GM12878 (cell line): Measurements from ENCODE around the gene CLDN7. TPM values are rescaled to one million over a fixed set of nuclear protein-coding genes. Genes with fewer than 3 reads are reported as not detected.
A peak's percentile ranks its signal among the peaks of the same experiment; 100 is the strongest.

Experiments used
- ATAC-seq: fragments of 200-7000 bp; cut with Tn5 transposase; 3 replicates; pipeline ENCODE4 v1.9.1; 2020; ENCODE audit warnings: mild to moderate bottlenecking, moderate library complexity
- BruUV-seq: library from RNA; stranded (reverse); fragments of 400-500 nt; replicated peaks from 2 replicates; lab custom pipeline; 2021; lab: Mats Ljungman, UMichigan
- CTCF ChIA-PET: fragments of 300-600 bp; sonication (Branson Sonifier 250); formaldehyde crosslinking; extraction: SDS; loops from one replicate; lab custom pipeline; 2021; ENCODE audit warnings: inconsistent platforms; lab: Yijun Ruan, JAX
- POLR2A ChIA-PET: fragments of 350-600 bp; formaldehyde crosslinking; extraction: SDS; loops from one replicate; lab custom pipeline; 2021; ENCODE audit warnings: inconsistent platforms; lab: Charles Lee
- RAD21 ChIA-PET: fragments of 300-600 bp; sonication (Branson Sonifier 250); formaldehyde crosslinking; loops from one replicate; lab custom pipeline; 2023; ENCODE audit warnings: antibody characterized with exemption; ENCODE audit not compliant: unreplicated experiment; lab: Charles Lee
- SMC1A ChIA-PET: fragments of 300-600 bp; sonication (Branson Sonifier 250); formaldehyde crosslinking; loops from one replicate; lab custom pipeline; 2023; ENCODE audit not compliant: unreplicated experiment, uncharacterized antibody; lab: Charles Lee
- DNase-seq: peaks from one replicate; pipeline ENCODE4 v3.0.0-alpha.2; 2011; ENCODE audit warnings: low read depth, low spot score
- FAIRE-seq: peaks from 3 replicates; lab custom pipeline; 2011; peaks lifted over from hg19 to GRCh38; lab: Jason Lieb, UNC
- H2AFZ ChIP-seq: 2 replicates; pipeline ENCODE4 v1.6.0; 2011; ENCODE audit warnings: low read depth, low read length, control low read depth; ENCODE audit not compliant: control insufficient read depth
- H3K27ac ChIP-seq: 2 replicates; pipeline ENCODE4 v1.5.1; 2011; ENCODE audit warnings: control low read depth; ENCODE audit not compliant: control insufficient read depth, insufficient read depth
- H3K27me3 ChIP-seq, 2 experiments: replicated peaks in 1 of 2; 2 replicates each; pipeline versions ENCODE4 v1.6.0 to v1.6.1; 2011; ENCODE audit warnings: low read length in 1 of 2; ENCODE audit not compliant: control insufficient read depth in 2 of 2, insufficient read depth in 2 of 2
- H3K36me3 ChIP-seq, 2 experiments: 2 replicates each; pipeline ENCODE4 v1.5.1; 2011; ENCODE audit warnings: low read length in 1 of 2; ENCODE audit not compliant: control insufficient read depth in 2 of 2, insufficient read depth in 2 of 2
- H3K4me1 ChIP-seq: 2 replicates; pipeline ENCODE4 v1.6.1; 2011; ENCODE audit warnings: mild to moderate bottlenecking, low read length, moderate library complexity, mixed read lengths; ENCODE audit not compliant: control insufficient read depth, insufficient read depth
- H3K4me2 ChIP-seq: 2 replicates; pipeline ENCODE4 v1.6.0; 2011; ENCODE audit warnings: control low read depth; ENCODE audit not compliant: control insufficient read depth, insufficient read depth
- H3K4me3 ChIP-seq: fragments of 200-600 bp; sonication (generic); 2 replicates; pipeline ENCODE4 v1.5.1; 2016
- H3K79me2 ChIP-seq: 2 replicates; pipeline ENCODE4 v1.6.0; 2011; ENCODE audit warnings: low read length; ENCODE audit not compliant: control insufficient read depth, insufficient read depth
- H3K9ac ChIP-seq: 2 replicates; pipeline ENCODE4 v1.8.0; 2011; ENCODE audit warnings: low read length, control low read depth, mixed read lengths; ENCODE audit not compliant: control insufficient read depth, insufficient read depth
- H3K9me3 ChIP-seq: replicated peaks from 3 replicates; pipeline ENCODE4 v1.5.1; 2011; ENCODE audit warnings: mild to moderate bottlenecking, low read length; ENCODE audit not compliant: control insufficient read depth, insufficient read depth
- H4K20me1 ChIP-seq: 2 replicates; pipeline ENCODE4 v1.6.0; 2011; ENCODE audit not compliant: control insufficient read depth, insufficient read depth
- BCL11A ChIP-seq: IDR thresholded peaks from 2 replicates; pipeline ENCODE4 v1.6.1; 2011; ENCODE audit warnings: low read depth, low read length
- FOXK2 ChIP-seq: fragments of 450-650 bp; IDR thresholded peaks from 2 replicates; pipeline ENCODE4 v1.6.1; 2017; ENCODE audit warnings: mild to moderate bottlenecking, moderate library complexity
- HDGF ChIP-seq: fragments of 450-650 bp; IDR thresholded peaks from 2 replicates; pipeline ENCODE4 v1.6.1; 2016; ENCODE audit warnings: antibody characterized with exemption
- JUNB ChIP-seq: IDR thresholded peaks from 2 replicates; pipeline ENCODE4 v1.6.1; 2016; ENCODE audit warnings: antibody characterized with exemption, mild to moderate bottlenecking
- LARP7 ChIP-seq: fragments of 450-650 bp; IDR thresholded peaks from 2 replicates; pipeline ENCODE4 v1.6.1; 2017; ENCODE audit warnings: mild to moderate bottlenecking
- MXI1 ChIP-seq: fragments of 150-350 bp; IDR thresholded peaks from 2 replicates; pipeline ENCODE4 v1.6.1; 2011; ENCODE audit warnings: low read depth, mild to moderate bottlenecking, inconsistent platforms, low read length, improper control_type of control experiment
- MYC ChIP-seq: IDR thresholded peaks from 2 replicates; pipeline ENCODE4 v1.6.1; 2011; ENCODE audit warnings: mild to moderate bottlenecking, low read length, moderate library complexity, inconsistent platforms; ENCODE audit not compliant: insufficient read depth, insufficient replicate concordance, insufficient read length, severe bottlenecking
- NFYB ChIP-seq: IDR thresholded peaks from 2 replicates; pipeline ENCODE4 v1.6.1; 2011; ENCODE audit warnings: low read depth, mild to moderate bottlenecking, low read length, improper control_type of control experiment, moderate library complexity; ENCODE audit not compliant: insufficient read depth
- SIN3A ChIP-seq: IDR thresholded peaks from 2 replicates; pipeline ENCODE4 v1.6.1; 2012; ENCODE audit warnings: low read depth, low read length, improper control_type of control experiment
- SMARCA5 ChIP-seq: fragments of 450-650 bp; IDR thresholded peaks from 2 replicates; pipeline ENCODE4 v1.6.1; 2017; ENCODE audit warnings: mild to moderate bottlenecking
- TAF1 ChIP-seq: IDR thresholded peaks from 2 replicates; pipeline ENCODE4 v1.6.1; 2011; ENCODE audit warnings: mild to moderate bottlenecking, low read depth, low read length, borderline replicate concordance
- YY1 ChIP-seq: IDR thresholded peaks from 2 replicates; pipeline ENCODE4 v1.6.1; 2011; ENCODE audit warnings: low read depth, mild to moderate bottlenecking, low read length
- WGBS: methylation state at CpG from one replicate; pipeline ENCODE4 v1.1.6; 2016; ENCODE audit warnings: low lambda C conversion rate; ENCODE audit not compliant: insufficient replicate concordance, insufficient coverage; ENCODE audit errors: missing lambda C conversion rate; 5-methylcytosine and 5-hydroxymethylcytosine counted together
- in situ Hi-C: fragments of 300-500 bp; cut with MboI; formaldehyde crosslinking; loops from 9 replicates; pipeline ENCODE4 v1.14.3; 2018; ENCODE audit warnings: mixed read lengths
- intact Hi-C: fragments of 100-400 bp; cut with micrococcal nuclease; formaldehyde crosslinking; loops from one replicate; pipeline ENCODE4 v1.14.2; 2022; ENCODE audit not compliant: unreplicated experiment
- polyA plus RNA-seq, 11 experiments: library from polyadenylated mRNA; depleted of rRNA in 4 of 11; unstranded in 6 of 11; stranded (reverse) in 5 of 11; fragments of >200 nt; fragmentation: Nextera tagmentation in 4 of 11; fragmentation: Illumina TruSeq in 1 of 11; extraction: Ambion mirVana in 4 of 11; extraction: Trizol in 1 of 11; gene quantifications; 1 replicate in 1 of 11; 2 replicates in 10 of 11; pipeline versions ENCODE4 v1.2.1 to v1.2.3, GENCODE V29; 2011 to 2016; ENCODE audit warnings: inconsistent platforms in 2 of 11, missing spikeins in 2 of 11, low read depth in 1 of 11
- total RNA-seq, 4 experiments: library from RNA; depleted of rRNA in 3 of 4; stranded (reverse); fragments of >200 nt in 3 of 4; fragmentation: Illumina TruSeq in 1 of 4; extraction: Trizol in 1 of 4; gene quantifications; 2 replicates each; pipeline versions ENCODE4 v1.2.1 to v1.2.3, GENCODE V29; 2013 to 2021
- TF ChIP-seq, protein P1 (sequence below): IDR thresholded peaks from 2 replicates; pipeline ENCODE4 v1.6.1; 2011; ENCODE audit warnings: borderline replicate concordance, low read depth, mild to moderate bottlenecking, moderate library complexity, low read length; ENCODE audit not compliant: insufficient read depth, poor library complexity, severe bottlenecking
- TF ChIP-seq, protein P2 (sequence below), 3 experiments: IDR thresholded peaks in 2 of 3; conservative IDR thresholded peaks in 1 of 3; 2 replicates each; pipeline ENCODE4 v1.5.1; 2011; ENCODE audit warnings: low read depth in 3 of 3, low read length in 3 of 3, mild to moderate bottlenecking in 3 of 3, control low read depth in 2 of 3, moderate library complexity in 2 of 3, inconsistent platforms in 1 of 3, mixed read lengths in 1 of 3; ENCODE audit not compliant: control insufficient read depth in 2 of 3, insufficient read depth in 1 of 3; ENCODE audit errors: extremely low read depth in 1 of 3
- TF ChIP-seq, protein P3 (sequence below): IDR thresholded peaks from 2 replicates; pipeline ENCODE4 v1.6.1; 2012; ENCODE audit warnings: low read depth, low read length, improper control_type of control experiment

The CLDN7 gene
- total and polyA plus RNA-seq, 10 of the 15 experiments (the other 5 are each of a cell fraction or from before 2014, with no cell fraction given): 0.19 to 1.3 (median 0.36) TPM; not detected in 5

DNA sequence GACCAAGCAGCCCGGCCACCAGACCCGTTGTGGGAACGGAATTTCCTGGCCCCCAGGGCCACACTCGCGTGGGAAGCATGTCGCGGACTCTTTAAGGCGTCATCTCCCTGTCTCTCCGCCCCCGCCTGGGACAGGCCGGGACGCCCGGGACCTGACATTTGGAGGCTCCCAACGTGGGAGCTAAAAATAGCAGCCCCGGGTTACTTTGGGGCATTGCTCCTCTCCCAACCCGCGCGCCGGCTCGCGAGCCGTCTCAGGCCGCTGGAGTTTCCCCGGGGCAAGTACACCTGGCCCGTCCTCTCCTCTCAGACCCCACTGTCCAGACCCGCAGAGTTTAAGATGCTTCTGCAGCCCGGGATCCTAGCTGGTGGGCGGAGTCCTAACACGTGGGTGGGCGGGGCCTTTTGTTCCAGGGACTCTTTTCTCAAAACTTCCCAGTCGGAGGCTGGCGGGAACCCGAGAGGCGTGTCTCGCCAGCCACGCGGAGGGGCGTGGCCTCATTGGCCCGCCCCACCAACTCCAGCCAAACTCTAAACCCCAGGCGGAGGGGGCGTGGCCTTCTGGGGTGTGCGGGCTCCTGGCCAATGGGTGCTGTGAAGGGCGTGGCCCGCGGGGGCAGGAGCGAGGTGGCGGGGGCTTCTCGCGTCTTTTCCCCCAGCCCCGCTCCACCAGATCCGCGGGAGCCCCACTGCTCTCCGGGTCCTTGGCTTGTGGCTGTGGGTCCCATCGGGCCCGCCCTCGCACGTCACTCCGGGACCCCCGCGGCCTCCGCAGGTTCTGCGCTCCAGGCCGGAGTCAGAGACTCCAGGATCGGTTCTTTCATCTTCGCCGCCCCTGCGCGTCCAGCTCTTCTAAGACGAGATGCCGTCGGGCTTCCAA lies 19.0 kb upstream of the CLDN7 start, which contains the start of gene SLC2A4:
Gene SLC2A4, plus strand, starts transcription at position 645 of the 879 bp plus-strand sequence. Its CDS starts 217 bp downstream, at position 862.
- Histone ChIP-seq H3K4me1 (peaks cover 8% of the 10 kb centered on the region), H4K20me1 (no peaks in the 10 kb centered on the region; the same call in 1 of the 2 replicates), H3K27ac (no peak within 1 kb of the TSS), H3K9ac (no peak within 1 kb of the TSS; the same call in 1 of the 2 replicates), H3K36me3 (no peaks in the 10 kb centered on the region), H3K4me3 (peak within 1 kb of the TSS; percentile 56), H3K79me2 (no peaks in the 10 kb centered on the region), H3K9me3 (no peaks in the 10 kb centered on the region), H3K4me2 (peak within 1 kb of the TSS; percentile 98), H3K27me3 (no peaks in the 10 kb centered on the region; a peak in 2 of 4 replicates), H2AFZ (peak within 1 kb of the TSS; percentile 82)
- ATAC-seq: peak; percentile 88
- BruUV-seq: no TSS peak
- WGBS: 3% methylated on average over 71 of the region's 71 CpGs
- ChIA-PET POLR2A (interaction anchor here (0.7 to 1.7 kb wide), 2 partner anchors 15 to 73 kb away, joined by 4 to 6 read pairs; partner anchors contain the start of gene TMEM95), SMC1A (interaction anchor here (0.5 to 3.3 kb wide), 5 partner anchors 15 to 79 kb away, joined by 3 to 17 read pairs (median 4); partner anchors contain the start of genes ACAP1 and TMEM95), RAD21 (interaction anchor here (0.6 to 2.3 kb wide), 4 partner anchors 15 to 407 kb away, joined by 3 to 11 read pairs (median 4); no protein-coding TSS in a partner anchor), CTCF (interaction anchor here (0.7 to 10.3 kb wide), 10 partner anchors 15 to 406 kb away, joined by 3 to 102 read pairs (median 4); partner anchors contain the start of genes ACAP1, NEURL4 and TP53)
- in situ Hi-C loops: no loop called here
- intact Hi-C loops: loop anchor here (2.0 kb wide), 1 partner anchor 63 kb away; no protein-coding TSS in a partner anchor
- DNase-seq: peak; percentile 41
- FAIRE-seq: peak; percentile 71
- TF ChIP-seq, protein P1, sequence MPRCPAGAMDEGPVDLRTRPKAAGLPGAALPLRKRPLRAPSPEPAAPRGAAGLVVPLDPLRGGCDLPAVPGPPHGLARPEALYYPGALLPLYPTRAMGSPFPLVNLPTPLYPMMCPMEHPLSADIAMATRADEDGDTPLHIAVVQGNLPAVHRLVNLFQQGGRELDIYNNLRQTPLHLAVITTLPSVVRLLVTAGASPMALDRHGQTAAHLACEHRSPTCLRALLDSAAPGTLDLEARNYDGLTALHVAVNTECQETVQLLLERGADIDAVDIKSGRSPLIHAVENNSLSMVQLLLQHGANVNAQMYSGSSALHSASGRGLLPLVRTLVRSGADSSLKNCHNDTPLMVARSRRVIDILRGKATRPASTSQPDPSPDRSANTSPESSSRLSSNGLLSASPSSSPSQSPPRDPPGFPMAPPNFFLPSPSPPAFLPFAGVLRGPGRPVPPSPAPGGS: no peak
- TF ChIP-seq NFYB: 0 out of 2 replicates have a peak, but pooled peaks have one; percentile 29
- peak; percentile 59; the same call in 1 of the 2 replicates for TF ChIP-seq SIN3A
- no peak for TF ChIP-seq YY1
- peak; percentile 49 for TF ChIP-seq MYC
- TF ChIP-seq FOXK2: no peak
- TF ChIP-seq, protein P2, sequence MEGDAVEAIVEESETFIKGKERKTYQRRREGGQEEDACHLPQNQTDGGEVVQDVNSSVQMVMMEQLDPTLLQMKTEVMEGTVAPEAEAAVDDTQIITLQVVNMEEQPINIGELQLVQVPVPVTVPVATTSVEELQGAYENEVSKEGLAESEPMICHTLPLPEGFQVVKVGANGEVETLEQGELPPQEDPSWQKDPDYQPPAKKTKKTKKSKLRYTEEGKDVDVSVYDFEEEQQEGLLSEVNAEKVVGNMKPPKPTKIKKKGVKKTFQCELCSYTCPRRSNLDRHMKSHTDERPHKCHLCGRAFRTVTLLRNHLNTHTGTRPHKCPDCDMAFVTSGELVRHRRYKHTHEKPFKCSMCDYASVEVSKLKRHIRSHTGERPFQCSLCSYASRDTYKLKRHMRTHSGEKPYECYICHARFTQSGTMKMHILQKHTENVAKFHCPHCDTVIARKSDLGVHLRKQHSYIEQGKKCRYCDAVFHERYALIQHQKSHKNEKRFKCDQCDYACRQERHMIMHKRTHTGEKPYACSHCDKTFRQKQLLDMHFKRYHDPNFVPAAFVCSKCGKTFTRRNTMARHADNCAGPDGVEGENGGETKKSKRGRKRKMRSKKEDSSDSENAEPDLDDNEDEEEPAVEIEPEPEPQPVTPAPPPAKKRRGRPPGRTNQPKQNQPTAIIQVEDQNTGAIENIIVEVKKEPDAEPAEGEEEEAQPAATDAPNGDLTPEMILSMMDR (IDR thresholded peaks at IDR 0.05 in 2 of 3, conservative IDR thresholded peaks at IDR 0.05 in 1 of 3; ENCODE audit: control insufficient read depth in 2 of 3, extremely low read depth in 1 of 3, insufficient read depth in 1 of 3, low read depth in 3 of 3, low read length in 3 of 3): 0 out of 6 replicates have a peak, but pooled peaks of 1 of the 3 experiments have one; percentile 1
- no peak for TF ChIP-seq JUNB
- no peak for TF ChIP-seq TAF1
- no peak for TF ChIP-seq BCL11A
- TF ChIP-seq, protein P3, sequence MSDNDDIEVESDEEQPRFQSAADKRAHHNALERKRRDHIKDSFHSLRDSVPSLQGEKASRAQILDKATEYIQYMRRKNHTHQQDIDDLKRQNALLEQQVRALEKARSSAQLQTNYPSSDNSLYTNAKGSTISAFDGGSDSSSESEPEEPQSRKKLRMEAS: peak; percentile 30; the same call in 1 of the 2 replicates
- no peak for TF ChIP-seq LARP7
- no peak for TF ChIP-seq SMARCA5
- TF ChIP-seq HDGF: 0 out of 2 replicates have a peak, but pooled peaks have one; percentile 37
- peak; percentile 89 for TF ChIP-seq MXI1
